Ovary (tissue), 3 donors: ENCODE results near the gene SORCS2.

Experiments used
- CTCF ChIP-seq, 3 donors: fragments of 450-650 bp in 2 of 3; fragments of 200-600 bp in 1 of 3; IDR thresholded peaks; one replicate each; pipeline versions ENCODE4 v1.5.1 to v1.8.0; 2016 to 2022; ENCODE audit warnings: antibody characterized with exemption in 3 of 3, mild to moderate bottlenecking in 1 of 3
- EP300 ChIP-seq: sonication (generic); formaldehyde crosslinking; IDR thresholded peaks from one replicate; pipeline ENCODE4 v1.6.1; 2017; ENCODE audit warnings: antibody characterized with exemption
- donor health status: DM: no; HTN: no; CAD: no.

GRCh38 chr4:7288751-7289523 lies 96.6 kb downstream of the SORCS2 start:
- TF ChIP-seq CTCF (IDR thresholded peaks at IDR 0.05) (no peak), EP300 (no peak)
